ENCODE measurements around the gene RREB1.
A peak's percentile ranks its signal among the peaks of the same experiment; 100 is the strongest.

RREB1 gene

GRCh38 chr6:7087066-7087465 lies 20.7 kb upstream of the RREB1 start:
- Histone ChIP-seq H3K4me2 (ENCODE audit: low read length) (peak overlapping the region; percentile 54), H3F3A (ENCODE audit: control insufficient read depth, insufficient read depth) (no peaks in the 10 kb centered on the region), H3K9me3 (ENCODE audit: control insufficient read depth, insufficient read depth, low read length) (no peaks in the 10 kb centered on the region), H3K79me2 (ENCODE audit: control insufficient read depth, low read length) (no peaks in the 10 kb centered on the region), H3K4me1 (ENCODE audit: control insufficient read depth, low read length) (peaks cover 16% of the 10 kb centered on the region), H4K20me1 (ENCODE audit: control insufficient read depth, insufficient read depth, low read depth, low read length) (no peaks in the 10 kb centered on the region), H3K27ac (ENCODE audit: low read depth, low read length) (no peak overlapping the region), H3K27me3 (ENCODE audit: control insufficient read depth, low read length) (peaks cover 8% of the 10 kb centered on the region; the same call in 1 of the 2 replicates), H3K36me3 (ENCODE audit: control insufficient read depth, low read length) (no peaks in the 10 kb centered on the region), H3K4me3 (ENCODE audit: low read length) (peak overlapping the region; percentile 49), H3K9me2 (replicated peaks; ENCODE audit: control insufficient read depth, low read length) (no peaks in the 10 kb centered on the region)
- TF ChIP-seq CTCF (IDR thresholded peaks at IDR 0.05; ENCODE audit: low read depth, low read length, poor library complexity, severe bottlenecking) (no peak), EZH2phosphoT487 (IDR thresholded peaks at IDR 0.05; ENCODE audit: borderline replicate concordance, low read length) (no peak)

- Histone ChIP-seq H3K4me2 (ENCODE audit: low read length) (peak overlapping the region; percentile 54; the same call in 1 of the 2 replicates), H4K20me1 (ENCODE audit: control insufficient read depth, insufficient read depth, low read depth, low read length) (no peaks in the 10 kb centered on the region), H3K36me3 (ENCODE audit: control insufficient read depth, low read length) (no peaks in the 10 kb centered on the region), H3K4me3 (ENCODE audit: low read length) (no peak overlapping the region), H3K27me3 (ENCODE audit: control insufficient read depth, low read length) (peaks cover 8% of the 10 kb centered on the region; the same call in 1 of the 2 replicates), H3K9me3 (ENCODE audit: control insufficient read depth, insufficient read depth, low read length) (no peaks in the 10 kb centered on the region), H3K9me2 (replicated peaks; ENCODE audit: control insufficient read depth, low read length) (no peaks in the 10 kb centered on the region), H3K79me2 (ENCODE audit: control insufficient read depth, low read length) (no peaks in the 10 kb centered on the region), H3K27ac (ENCODE audit: low read depth, low read length) (no peak overlapping the region), H3K4me1 (ENCODE audit: control insufficient read depth, low read length) (peaks cover 16% of the 10 kb centered on the region), H3F3A (ENCODE audit: control insufficient read depth, insufficient read depth) (no peaks in the 10 kb centered on the region)
- TF ChIP-seq EZH2phosphoT487 (IDR thresholded peaks at IDR 0.05; ENCODE audit: borderline replicate concordance, low read length) (no peak), CTCF (IDR thresholded peaks at IDR 0.05; ENCODE audit: low read depth, low read length, poor library complexity, severe bottlenecking) (no peak)
These were observed 20.2 kb upstream of the RREB1 start for GRCh38 chr6:7087491-7087979.

GRCh38 chr6:7088076-7088742 lies 19.6 kb upstream of the RREB1 start:
- Histone ChIP-seq H3K4me3 (ENCODE audit: low read length) (no peak overlapping the region), H3K9me3 (ENCODE audit: control insufficient read depth, insufficient read depth, low read length) (no peaks in the 10 kb centered on the region), H3K9me2 (replicated peaks; ENCODE audit: control insufficient read depth, low read length) (no peaks in the 10 kb centered on the region), H3F3A (ENCODE audit: control insufficient read depth, insufficient read depth) (no peaks in the 10 kb centered on the region), H3K27ac (ENCODE audit: low read depth, low read length) (no peak overlapping the region), H3K36me3 (ENCODE audit: control insufficient read depth, low read length) (no peaks in the 10 kb centered on the region), H3K4me2 (ENCODE audit: low read length) (no peak overlapping the region), H4K20me1 (ENCODE audit: control insufficient read depth, insufficient read depth, low read depth, low read length) (no peaks in the 10 kb centered on the region), H3K4me1 (ENCODE audit: control insufficient read depth, low read length) (peaks cover 16% of the 10 kb centered on the region), H3K27me3 (ENCODE audit: control insufficient read depth, low read length) (peaks cover 8% of the 10 kb centered on the region; the same call in 1 of the 2 replicates), H3K79me2 (ENCODE audit: control insufficient read depth, low read length) (no peaks in the 10 kb centered on the region)
- no peak for TF ChIP-seq CTCF (IDR thresholded peaks at IDR 0.05; ENCODE audit: low read depth, low read length, poor library complexity, severe bottlenecking)
- TF ChIP-seq EZH2phosphoT487 (IDR thresholded peaks at IDR 0.05; ENCODE audit: borderline replicate concordance, low read length) = no peak
